OCI-LY1 (cell line): Measurements from ENCODE around the gene HLA-DMB.

ENCODE experiments used
- H2AFZ ChIP-seq: fragments of 200-600 bp; sonication (generic), shearing (Covaris generic); 2 replicates; pipeline ENCODE4 v1.6.0; 2014; ENCODE audit warnings: antibody characterized with exemption, mild to moderate bottlenecking, low read length
- H3F3A ChIP-seq: fragments of 200-600 bp; sonication (generic), shearing (Covaris generic); 2 replicates; pipeline ENCODE4 v1.6.0; 2014; ENCODE audit warnings: mild to moderate bottlenecking, antibody characterized with exemption, low read length, moderate library complexity; ENCODE audit not compliant: insufficient read depth
- H3K27ac ChIP-seq: fragments of 200-600 bp; sonication (generic); 2 replicates; pipeline ENCODE4 v1.5.1; 2014; ENCODE audit warnings: low read length, mixed run types, mild to moderate bottlenecking, low read depth; ENCODE audit not compliant: poor library complexity, severe bottlenecking
- H3K27me3 ChIP-seq: fragments of 200-600 bp; sonication (generic); 2 replicates; pipeline ENCODE4 v1.6.0; 2014; ENCODE audit warnings: antibody characterized with exemption, mild to moderate bottlenecking, low read length, moderate library complexity; ENCODE audit not compliant: insufficient read depth
- H3K36me3 ChIP-seq: fragments of 200-600 bp; sonication (generic); 2 replicates; pipeline ENCODE4 v1.6.1; 2014; ENCODE audit warnings: mild to moderate bottlenecking, antibody characterized with exemption, low read length, moderate library complexity, mixed read lengths; ENCODE audit not compliant: insufficient read depth
- H3K4me1 ChIP-seq: fragments of 200-600 bp; sonication (generic); 2 replicates; pipeline ENCODE4 v1.5.1; 2014; ENCODE audit warnings: mild to moderate bottlenecking, low read length, moderate library complexity; ENCODE audit not compliant: insufficient read depth, severe bottlenecking
- H3K4me2 ChIP-seq: fragments of 200-600 bp; sonication (generic), shearing (Covaris generic); 2 replicates; pipeline ENCODE4 v1.6.1; 2014; ENCODE audit warnings: low read length
- H3K4me3 ChIP-seq: fragments of 200-600 bp; sonication (generic); 2 replicates; pipeline ENCODE4 v1.5.1; 2014; ENCODE audit warnings: low read length, low read depth, mild to moderate bottlenecking, mixed read lengths; ENCODE audit not compliant: poor library complexity, severe bottlenecking
- H3K79me2 ChIP-seq: fragments of 200-600 bp; shearing (Covaris generic); 2 replicates; pipeline ENCODE4 v1.6.1; 2016; ENCODE audit warnings: mixed run types, low read length, mixed read lengths; ENCODE audit not compliant: insufficient read depth
- H3K9ac ChIP-seq: fragments of 200-600 bp; sonication (generic), shearing (Covaris generic); 2 replicates; pipeline ENCODE4 v1.6.1; 2014; ENCODE audit warnings: mild to moderate bottlenecking, low read length, mixed read lengths
- H3K9me2 ChIP-seq: fragments of 200-600 bp; sonication (generic), shearing (Covaris generic); 2 replicates; pipeline ENCODE4 v1.6.1; 2014; ENCODE audit warnings: low read depth, mild to moderate bottlenecking, low read length, mixed read lengths
- H3K9me3 ChIP-seq: fragments of 200-600 bp; shearing (Covaris generic); 2 replicates; pipeline ENCODE4 v1.6.1; 2014; ENCODE audit warnings: low read length, mixed read lengths
- H4K20me1 ChIP-seq: fragments of 200-600 bp; sonication (generic), shearing (Covaris generic); 2 replicates; pipeline ENCODE4 v1.6.0; 2016; ENCODE audit warnings: mild to moderate bottlenecking, low read length; ENCODE audit not compliant: insufficient read depth
- CTCF ChIP-seq: fragments of 200-600 bp; sonication (generic), shearing (Covaris generic); IDR thresholded peaks from 2 replicates; pipeline ENCODE4 v1.5.1; 2017; ENCODE audit warnings: mild to moderate bottlenecking, antibody characterized with exemption, low read length, moderate library complexity, mixed read lengths
- EZH2 ChIP-seq: fragments of 200-600 bp; sonication (generic), shearing (Covaris generic); IDR thresholded peaks from 2 replicates; pipeline ENCODE4 v1.8.0; 2017; ENCODE audit warnings: borderline replicate concordance, mixed run types, mild to moderate bottlenecking, antibody characterized with exemption, low read length, moderate library complexity, mixed read lengths

Gene HLA-DMB

GRCh38 chr6:32954267-32954666, 13.4 kb upstream of the HLA-DMB start:
- Histone ChIP-seq H3K9ac (no peak overlapping the region), H3F3A (no peaks in the 10 kb centered on the region), H3K36me3 (no peaks in the 10 kb centered on the region), H3K79me2 (no peaks in the 10 kb centered on the region), H3K4me1 (peaks cover 64% of the 10 kb centered on the region), H3K9me3 (no peaks in the 10 kb centered on the region), H2AFZ (no peak overlapping the region), H3K9me2 (no peaks in the 10 kb centered on the region), H4K20me1 (no peaks in the 10 kb centered on the region), H3K4me3 (no peak overlapping the region), H3K27me3 (no peaks in the 10 kb centered on the region), H3K4me2 (no peak overlapping the region), H3K27ac (peak overlapping the region; percentile 82)
- TF ChIP-seq EZH2: no peak
- no peak for TF ChIP-seq CTCF

GRCh38 chr6:32953775-32954174, 12.9 kb upstream of the HLA-DMB start:
- Histone ChIP-seq H3F3A (no peaks in the 10 kb centered on the region), H2AFZ (no peak overlapping the region), H3K9ac (no peak overlapping the region), H3K4me3 (no peak overlapping the region), H3K27ac (peak overlapping the region; percentile 82), H3K9me3 (no peaks in the 10 kb centered on the region), H3K4me2 (no peak overlapping the region; the same call in 1 of the 2 replicates), H3K4me1 (peaks cover 64% of the 10 kb centered on the region), H3K27me3 (no peaks in the 10 kb centered on the region), H4K20me1 (no peaks in the 10 kb centered on the region), H3K79me2 (no peaks in the 10 kb centered on the region), H3K36me3 (no peaks in the 10 kb centered on the region), H3K9me2 (no peaks in the 10 kb centered on the region)
- TF ChIP-seq EZH2: no peak
- TF ChIP-seq CTCF: no peak

GRCh38 chr6:32952817-32953739, 12.2 kb upstream of the HLA-DMB start, which contains the start of gene HLA-DMA:
HLA-DMA (minus strand) TSS chr6:32953097; CDS start chr6:32953036, 61 bp downstream.
- TF ChIP-seq CTCF (peak; percentile 95), EZH2 (no peak)
- peak within 1 kb of the TSS; percentile 60 for H3K4me3 ChIP-seq
- peak within 1 kb of the TSS; percentile 82 for H3K4me2 ChIP-seq
- peak within 1 kb of the TSS; percentile 62 for H3K9ac ChIP-seq
- H3K27me3 ChIP-seq: no peaks in the 10 kb centered on the region
- peak within 1 kb of the TSS; percentile 82 for H3K27ac ChIP-seq
- peaks cover 70% of the 10 kb centered on the region for H3K4me1 ChIP-seq
- no peak within 1 kb of the TSS for H2AFZ ChIP-seq
- H4K20me1 ChIP-seq: no peaks in the 10 kb centered on the region
- no peaks in the 10 kb centered on the region for H3K79me2 ChIP-seq
- no peaks in the 10 kb centered on the region for H3K36me3 ChIP-seq
- no peaks in the 10 kb centered on the region for H3K9me2 ChIP-seq
- no peaks in the 10 kb centered on the region for H3K9me3 ChIP-seq
- no peaks in the 10 kb centered on the region for H3F3A ChIP-seq
